ENCODE results near the gene TBCD. TPM values are rescaled to one million over a fixed set of nuclear protein-coding genes. Genes with fewer than 3 reads are reported as not detected.

The TBCD gene
- total and polyA plus RNA-seq, 2 experiments from 2014 or later, result 19.3 to 33.8 TPM

DNA sequence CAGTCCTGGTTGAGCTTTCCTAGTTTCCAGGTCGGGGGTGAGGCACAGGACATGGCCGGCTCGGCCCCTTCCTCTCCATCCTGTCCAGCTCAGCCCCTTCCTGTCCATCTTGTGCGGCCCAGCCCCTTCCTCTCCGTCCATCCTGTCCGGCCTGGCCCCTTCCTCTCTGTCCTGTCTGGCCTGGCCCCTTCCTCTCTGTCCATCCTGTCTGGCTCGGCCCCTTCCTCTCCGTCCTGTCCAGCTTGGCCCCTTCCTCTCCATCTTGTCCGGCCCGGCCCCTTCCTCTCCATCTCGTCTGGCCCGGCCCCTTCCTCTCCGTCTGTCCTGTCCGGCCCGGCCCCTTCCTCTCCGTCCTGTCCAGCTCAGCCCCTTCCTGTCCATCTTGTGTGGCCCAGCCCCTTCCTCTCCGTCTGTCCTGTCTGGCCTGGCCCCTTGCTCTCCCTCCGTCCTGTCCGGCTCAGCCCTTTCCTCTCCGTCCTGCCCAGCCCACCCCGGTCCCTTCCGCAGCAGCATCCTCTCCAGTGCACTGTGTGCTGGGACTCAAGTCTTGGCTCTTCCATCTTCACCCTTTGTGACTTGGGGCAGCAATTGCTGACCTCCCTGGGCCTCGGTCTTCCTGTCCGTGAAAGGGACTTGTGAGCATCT, 93.4 kb downstream of the TBCD start:
- H3K36me3 ChIP-seq (ENCODE audit: low read depth), result no peaks in the 10 kb centered on the region
- H3K4me2 ChIP-seq (ENCODE audit: unreplicated experiment), result no peak overlapping the region
- H3K9me3 ChIP-seq (ENCODE audit: low read depth), result no peaks in the 10 kb centered on the region
- H4K20me1 ChIP-seq (ENCODE audit: insufficient read depth), result no peaks in the 10 kb centered on the region
- no peaks in the 10 kb centered on the region for H3K27me3 ChIP-seq (replicated peaks; ENCODE audit: insufficient read depth)
- H3K4me1 ChIP-seq (ENCODE audit: insufficient read depth), result no peaks in the 10 kb centered on the region
- H3K4me3 ChIP-seq, result no peak overlapping the region
- in situ Hi-C loops (cut with MboI), result no loop called here
- H2AFZ ChIP-seq, result no peak overlapping the region
- TF ChIP-seq EZH2 (IDR thresholded peaks at IDR 0.05; ENCODE audit: insufficient read depth, poor library complexity, severe bottlenecking) (no peak), EZH2phosphoT487 (IDR thresholded peaks at IDR 0.05; ENCODE audit: insufficient read depth, low read depth) (no peak)
- H3K79me2 ChIP-seq (ENCODE audit: insufficient read depth), result no peaks in the 10 kb centered on the region
- DNase-seq, result no peak
- no peak overlapping the region for H3K27ac ChIP-seq
- no peaks in the 10 kb centered on the region for H3F3A ChIP-seq (ENCODE audit: insufficient read depth)
- H3K9ac ChIP-seq, result no peak overlapping the region
- WGBS, 2 experiments (ENCODE audit: low coverage in 1 of 2, low lambda C conversion rate in 2 of 2, missing lambda C conversion rate in 2 of 2), result 90 to 93% methylated on average over 10 to 24 of the region's 24 CpGs
- no peaks in the 10 kb centered on the region for H3K9me2 ChIP-seq (ENCODE audit: insufficient read depth)

DNA sequence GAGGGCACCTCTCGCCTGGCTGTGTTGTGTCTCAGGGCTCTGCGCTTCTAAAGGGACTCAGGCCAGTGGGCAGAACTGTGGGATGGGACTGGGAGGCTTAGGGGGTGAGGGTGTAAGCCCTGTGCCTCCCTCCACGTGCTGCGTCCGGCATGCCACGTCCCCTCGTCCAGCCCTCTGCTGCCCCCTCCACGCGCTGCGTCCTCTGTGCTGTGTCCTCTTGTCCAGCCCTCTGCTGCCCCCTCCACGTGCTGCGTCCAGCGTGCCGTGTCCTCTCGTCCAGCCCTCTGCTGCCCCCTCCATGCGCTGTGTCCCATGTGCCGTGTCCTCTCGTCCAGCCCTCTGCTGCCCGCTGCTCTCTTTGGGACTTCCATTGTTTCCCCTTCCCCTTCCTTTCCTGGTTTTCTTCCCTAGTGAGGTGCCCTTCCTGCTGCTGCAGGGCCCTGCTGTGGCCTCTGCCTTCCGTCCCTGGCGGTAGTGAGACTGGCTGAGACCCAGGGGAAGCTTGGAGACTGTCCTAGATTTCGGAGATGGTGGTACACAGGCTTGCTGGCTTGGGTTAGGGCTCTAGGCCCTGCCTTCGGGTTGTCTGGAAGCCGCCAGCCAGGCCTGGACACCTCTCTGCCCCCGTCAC, 94.3 kb downstream of the TBCD start:
- in situ Hi-C loops (cut with MboI), result no loop called here
- H3K4me2 ChIP-seq (ENCODE audit: unreplicated experiment), result no peak overlapping the region
- no peak overlapping the region for H3K9ac ChIP-seq

DNA sequence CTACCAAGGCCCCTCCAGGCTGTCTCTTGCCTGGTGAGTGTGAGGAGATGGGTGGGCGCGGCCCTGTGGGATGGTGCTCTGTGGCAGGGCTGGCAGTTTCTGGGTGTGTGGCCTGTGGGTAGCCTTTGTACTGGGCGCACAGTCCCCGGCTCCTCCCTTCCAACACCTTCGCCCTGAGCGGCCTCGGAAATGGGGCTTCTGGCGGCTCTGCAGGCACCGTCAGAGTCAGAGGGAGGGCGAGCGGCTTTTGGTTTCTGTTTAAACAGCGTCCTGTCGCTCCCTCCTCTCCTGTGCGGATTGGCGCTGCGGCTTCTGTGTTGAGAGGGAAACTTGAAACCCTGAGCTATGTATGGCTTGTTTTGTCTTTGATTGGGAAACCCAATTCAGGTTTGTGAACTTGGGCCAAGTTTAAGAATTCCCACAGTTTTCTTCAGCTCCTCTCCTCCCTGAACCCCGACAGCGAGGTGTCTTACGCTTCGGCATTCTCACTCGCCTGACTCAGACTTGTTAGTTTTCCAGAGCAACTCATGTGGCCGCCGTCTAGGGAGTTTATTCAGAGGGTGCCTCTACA, 96.2 kb downstream of the TBCD start:
- no peak overlapping the region for H3K4me3 ChIP-seq
- H3K79me2 ChIP-seq (ENCODE audit: insufficient read depth), result no peaks in the 10 kb centered on the region
- H3K4me2 ChIP-seq (ENCODE audit: unreplicated experiment), result no peak overlapping the region
- H3K9ac ChIP-seq, result no peak overlapping the region
- H3K36me3 ChIP-seq (ENCODE audit: low read depth), result no peaks in the 10 kb centered on the region
- H3K4me1 ChIP-seq (ENCODE audit: insufficient read depth), result no peaks in the 10 kb centered on the region
- H3K9me3 ChIP-seq (ENCODE audit: low read depth), result no peaks in the 10 kb centered on the region
- in situ Hi-C loops (cut with MboI), result no loop called here
- H3K9me2 ChIP-seq (ENCODE audit: insufficient read depth), result no peaks in the 10 kb centered on the region
- no peak for TF ChIP-seq EZH2 (IDR thresholded peaks at IDR 0.05; ENCODE audit: insufficient read depth, poor library complexity, severe bottlenecking)
- no peak for TF ChIP-seq EZH2phosphoT487 (IDR thresholded peaks at IDR 0.05; ENCODE audit: insufficient read depth, low read depth)
- H2AFZ ChIP-seq, result no peak overlapping the region
- H3F3A ChIP-seq (ENCODE audit: insufficient read depth), result no peaks in the 10 kb centered on the region
- no peaks in the 10 kb centered on the region for H4K20me1 ChIP-seq (ENCODE audit: insufficient read depth)
- no peaks in the 10 kb centered on the region for H3K27me3 ChIP-seq (replicated peaks; ENCODE audit: insufficient read depth)
- 93 to 96% methylated on average over 23 of the region's 23 CpGs for WGBS, 2 experiments (ENCODE audit: low coverage in 1 of 2, low lambda C conversion rate in 2 of 2, missing lambda C conversion rate in 2 of 2)
- no peak for DNase-seq
- H3K27ac ChIP-seq, result no peak overlapping the region

More for the DNA sequence above, 94.3 kb downstream of the TBCD start:
- Histone ChIP-seq H3K27me3 (replicated peaks; ENCODE audit: insufficient read depth) (no peaks in the 10 kb centered on the region), H3K4me1 (ENCODE audit: insufficient read depth) (no peaks in the 10 kb centered on the region), H3K79me2 (ENCODE audit: insufficient read depth) (no peaks in the 10 kb centered on the region), H3K9me3 (ENCODE audit: low read depth) (no peaks in the 10 kb centered on the region), H4K20me1 (ENCODE audit: insufficient read depth) (no peaks in the 10 kb centered on the region), H3K9me2 (ENCODE audit: insufficient read depth) (no peaks in the 10 kb centered on the region), H3K27ac (no peak overlapping the region), H2AFZ (no peak overlapping the region), H3K36me3 (ENCODE audit: low read depth) (no peaks in the 10 kb centered on the region), H3F3A (ENCODE audit: insufficient read depth) (no peaks in the 10 kb centered on the region), H3K4me3 (no peak overlapping the region)
- no peak for TF ChIP-seq EZH2 (IDR thresholded peaks at IDR 0.05; ENCODE audit: insufficient read depth, poor library complexity, severe bottlenecking)
- TF ChIP-seq EZH2phosphoT487 (IDR thresholded peaks at IDR 0.05; ENCODE audit: insufficient read depth, low read depth), result no peak
- DNase-seq, result no peak
- WGBS, 2 experiments (ENCODE audit: low coverage in 1 of 2, low lambda C conversion rate in 2 of 2, missing lambda C conversion rate in 2 of 2), result 89 to 92% methylated on average over 24 to 25 of the region's 25 CpGs

DNA sequence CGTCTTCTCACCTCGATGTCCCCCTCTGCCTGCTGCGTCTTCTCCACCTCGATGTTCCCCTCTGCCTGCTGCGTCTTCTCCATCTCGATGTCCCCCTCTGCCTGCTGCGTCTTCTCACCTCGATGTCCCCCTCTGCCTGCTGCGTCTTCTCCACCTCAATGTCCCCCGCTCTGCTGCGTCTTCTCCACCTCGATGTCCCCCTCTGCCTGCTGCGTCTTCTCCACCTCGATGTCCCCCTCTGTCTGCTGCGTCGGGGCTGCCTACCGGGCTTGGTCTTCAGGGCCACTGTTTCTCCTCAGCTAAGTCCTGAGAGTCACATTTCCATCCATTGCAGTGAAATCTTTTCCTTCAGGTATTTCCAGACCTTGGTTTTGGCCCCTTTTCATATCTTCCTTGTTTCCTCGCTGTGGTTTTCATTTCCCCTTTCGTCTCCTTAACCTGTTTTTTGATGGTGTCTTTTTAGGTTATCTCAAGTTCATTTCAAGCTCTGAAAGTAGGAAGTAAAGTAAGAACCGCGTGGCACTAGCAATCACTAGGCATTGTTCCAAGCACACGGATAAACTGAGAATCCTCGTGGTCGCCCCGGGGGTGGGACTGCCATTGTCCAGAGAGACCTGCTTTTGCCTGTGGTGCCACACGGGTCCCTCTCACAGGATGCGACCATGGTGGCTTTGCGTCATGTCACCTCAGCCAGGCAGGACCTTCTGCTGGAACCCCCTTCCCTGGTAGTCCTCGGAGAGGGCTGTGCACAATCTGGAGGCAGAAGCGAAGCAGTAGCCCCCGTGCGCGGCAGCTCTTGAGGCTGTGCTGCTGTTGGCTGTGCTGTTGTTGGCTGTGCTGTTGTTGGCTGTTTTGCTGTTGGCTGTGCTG, 97.4 kb downstream of the TBCD start:
- Histone ChIP-seq H3K9ac (no peak overlapping the region), H3K9me3 (ENCODE audit: low read depth) (no peaks in the 10 kb centered on the region), H3K36me3 (ENCODE audit: low read depth) (no peaks in the 10 kb centered on the region), H3K27ac (no peak overlapping the region), H3K27me3 (replicated peaks; ENCODE audit: insufficient read depth) (no peaks in the 10 kb centered on the region), H3K4me1 (ENCODE audit: insufficient read depth) (no peaks in the 10 kb centered on the region), H3K9me2 (ENCODE audit: insufficient read depth) (no peaks in the 10 kb centered on the region), H3F3A (ENCODE audit: insufficient read depth) (no peaks in the 10 kb centered on the region), H3K4me2 (ENCODE audit: unreplicated experiment) (no peak overlapping the region), H3K4me3 (no peak overlapping the region), H3K79me2 (ENCODE audit: insufficient read depth) (no peaks in the 10 kb centered on the region), H2AFZ (no peak overlapping the region), H4K20me1 (ENCODE audit: insufficient read depth) (no peaks in the 10 kb centered on the region)
- no peak for TF ChIP-seq EZH2 (IDR thresholded peaks at IDR 0.05; ENCODE audit: insufficient read depth, poor library complexity, severe bottlenecking)
- TF ChIP-seq EZH2phosphoT487 (IDR thresholded peaks at IDR 0.05; ENCODE audit: insufficient read depth, low read depth), result no peak
- no peak for DNase-seq
- in situ Hi-C loops (cut with MboI), result no loop called here
- WGBS, 2 experiments (ENCODE audit: low coverage in 1 of 2, low lambda C conversion rate in 2 of 2, missing lambda C conversion rate in 2 of 2), result 92 to 94% methylated on average over 23 to 33 of the region's 33 CpGs
